Smooth muscle cell (in vitro differentiated cells): ENCODE results near the gene TTC12. TPM values are rescaled to one million over a fixed set of nuclear protein-coding genes. Genes with fewer than 3 reads are reported as not detected.

Experiments
- DNase-seq: peaks from one replicate; lab custom pipeline; 2025; ENCODE audit not compliant: unreplicated experiment; lab: John Stamatoyannopoulos, UW
- H2AFZ ChIP-seq: fragments of 200-600 bp; sonication (generic); 2 replicates; pipeline ENCODE4 v1.6.0; 2016; ENCODE audit warnings: antibody characterized with exemption, low read depth, mild to moderate bottlenecking
- H3F3A ChIP-seq: fragments of 200-600 bp; sonication (generic); 2 replicates; pipeline ENCODE4 v1.6.0; 2017; ENCODE audit warnings: antibody characterized with exemption, low read depth
- H3K27ac ChIP-seq: fragments of 200-600 bp; sonication (generic); 2 replicates; pipeline ENCODE4 v1.5.1; 2016; ENCODE audit warnings: low read depth, mild to moderate bottlenecking
- H3K27me3 ChIP-seq: fragments of 200-600 bp; sonication (generic); 2 replicates; pipeline ENCODE4 v1.6.1; 2016; ENCODE audit warnings: low read depth, mild to moderate bottlenecking
- H3K36me3 ChIP-seq: fragments of 200-600 bp; sonication (generic); 2 replicates; pipeline ENCODE4 v1.5.1; 2016; ENCODE audit warnings: low read depth
- H3K4me1 ChIP-seq: fragments of 200-600 bp; sonication (generic); 2 replicates; pipeline ENCODE4 v1.5.1; 2016; ENCODE audit warnings: low read depth
- H3K4me2 ChIP-seq: fragments of 200-600 bp; sonication (generic); 2 replicates; pipeline ENCODE4 v1.6.0; 2016; ENCODE audit warnings: mild to moderate bottlenecking
- H3K4me3 ChIP-seq: fragments of 200-600 bp; sonication (generic); 2 replicates; pipeline ENCODE4 v1.5.1; 2016; ENCODE audit warnings: mild to moderate bottlenecking
- H3K79me2 ChIP-seq: fragments of 200-600 bp; sonication (generic); 2 replicates; pipeline ENCODE4 v1.6.0; 2016; ENCODE audit warnings: low read depth, mild to moderate bottlenecking
- H3K9ac ChIP-seq: fragments of 200-600 bp; sonication (generic); 2 replicates; pipeline ENCODE4 v1.6.0; 2016; ENCODE audit warnings: low read depth
- H3K9me3 ChIP-seq: fragments of 200-600 bp; sonication (generic); replicated peaks from 2 replicates; pipeline ENCODE4 v1.5.1; 2016; ENCODE audit warnings: low read depth
- H4K20me1 ChIP-seq: fragments of 200-600 bp; sonication (generic); 2 replicates; pipeline ENCODE4 v1.6.0; 2016; ENCODE audit warnings: low read depth
- CTCF ChIP-seq: fragments of 200-600 bp; sonication (generic); IDR thresholded peaks from 2 replicates; pipeline ENCODE4 v1.5.1; 2017; ENCODE audit warnings: borderline replicate concordance, mild to moderate bottlenecking, antibody characterized with exemption; ENCODE audit not compliant: insufficient read depth, poor library complexity, severe bottlenecking
- WGBS: methylation state at CpG from one replicate; pipeline ENCODE4 v1.1.7; 2016; ENCODE audit warnings: low lambda C conversion rate; 5-methylcytosine and 5-hydroxymethylcytosine counted together
- polyA plus RNA-seq: library from polyadenylated mRNA; unstranded; fragments of >200 nt; fragmentation: Nextera tagmentation; extraction: Ambion mirVana; gene quantifications from 2 replicates; pipeline ENCODE4 v1.2.1, GENCODE V29; 2016
- total RNA-seq: library from RNA; depleted of rRNA; stranded (reverse); fragments of >200 nt; gene quantifications from 2 replicates; pipeline ENCODE4 v1.2.3, GENCODE V29; 2014

TTC12 gene
- total and polyA plus RNA-seq, 2 experiments from 2014 or later = 5.8 to 8.8 TPM

- no peak for DNase-seq
- no peak overlapping the region for H2AFZ ChIP-seq
- H3K27me3 ChIP-seq = no peaks in the 10 kb centered on the region
- no peak overlapping the region for H3K9ac ChIP-seq
- no peaks in the 10 kb centered on the region for H4K20me1 ChIP-seq
- peak overlapping the region; percentile 87 for H3K4me2 ChIP-seq
- H3K9me3 ChIP-seq = no peaks in the 10 kb centered on the region
- no peak overlapping the region for H3K4me3 ChIP-seq
- WGBS = 86% methylated on average over 6 of the region's 6 CpGs
- H3F3A ChIP-seq = no peaks in the 10 kb centered on the region
- no peak overlapping the region for H3K27ac ChIP-seq
- H3K36me3 ChIP-seq = no peaks in the 10 kb centered on the region
- peaks cover 6% of the 10 kb centered on the region for H3K4me1 ChIP-seq
- no peaks in the 10 kb centered on the region for H3K79me2 ChIP-seq
- TF ChIP-seq CTCF = no peak
Measured at GRCh38 chr11:113315811-113316210, 1.4 kb downstream of the TTC12 start.

- no peaks in the 10 kb centered on the region for H4K20me1 ChIP-seq
- no peaks in the 10 kb centered on the region for H3F3A ChIP-seq
- H3K9me3 ChIP-seq = no peaks in the 10 kb centered on the region
- DNase-seq = no peak
- H3K36me3 ChIP-seq = no peaks in the 10 kb centered on the region
- H3K79me2 ChIP-seq = no peaks in the 10 kb centered on the region
- H3K27me3 ChIP-seq = no peaks in the 10 kb centered on the region
- WGBS = 95% methylated on average over 1 of the region's 1 CpG
- peaks cover 6% of the 10 kb centered on the region for H3K4me1 ChIP-seq
- no peak overlapping the region for H3K27ac ChIP-seq
- no peak overlapping the region for H3K9ac ChIP-seq
- no peak for TF ChIP-seq CTCF
- H3K4me3 ChIP-seq = no peak overlapping the region
- no peak overlapping the region for H3K4me2 ChIP-seq
- H2AFZ ChIP-seq = no peak overlapping the region
Measured at GRCh38 chr11:113316256-113316655, 1.9 kb downstream of the TTC12 start.

- 96% methylated on average over 2 of the region's 2 CpGs for WGBS
- Histone ChIP-seq H3K36me3 (no peaks in the 10 kb centered on the region), H4K20me1 (no peaks in the 10 kb centered on the region), H3F3A (no peaks in the 10 kb centered on the region), H3K27ac (no peak overlapping the region), H3K9me3 (no peaks in the 10 kb centered on the region), H3K4me3 (no peak overlapping the region), H3K79me2 (no peaks in the 10 kb centered on the region), H3K27me3 (no peaks in the 10 kb centered on the region), H2AFZ (no peak overlapping the region), H3K4me1 (peaks cover 6% of the 10 kb centered on the region), H3K9ac (no peak overlapping the region), H3K4me2 (no peak overlapping the region)
- TF ChIP-seq CTCF = no peak
- no peak for DNase-seq
Measured at GRCh38 chr11:113317339-113317738, 3.0 kb downstream of the TTC12 start.

GRCh38 chr11:113319085-113319484 is 4.7 kb downstream of the TTC12 start:
- Histone ChIP-seq H3F3A (no peaks in the 10 kb centered on the region), H3K4me3 (no peak overlapping the region), H3K4me2 (no peak overlapping the region), H3K27me3 (no peaks in the 10 kb centered on the region), H3K79me2 (no peaks in the 10 kb centered on the region), H3K9me3 (no peaks in the 10 kb centered on the region), H3K27ac (no peak overlapping the region), H3K9ac (no peak overlapping the region), H2AFZ (no peak overlapping the region), H3K36me3 (no peaks in the 10 kb centered on the region), H3K4me1 (peaks cover 6% of the 10 kb centered on the region), H4K20me1 (no peaks in the 10 kb centered on the region)
- no peak for TF ChIP-seq CTCF
- DNase-seq = no peak
- 93% methylated on average over 4 of the region's 4 CpGs for WGBS
